Measurements from ENCODE around the gene NSUN3. TPM values are rescaled to one million over a fixed set of nuclear protein-coding genes. Genes with fewer than 3 reads are reported as not detected.

The NSUN3 gene
- total and polyA plus RNA-seq, 2 donors (not counting 3 experiments of a cell fraction or from before 2014, with no cell fraction given) = 3.4 to 10.7 TPM

- Histone ChIP-seq H3K4me3 (replicated peaks in 1 of 3; ENCODE audit: insufficient read depth in 1 of 3, low read depth in 1 of 3, low read length in 3 of 3) (no peak overlapping the region), H4K20me1 (replicated peaks; ENCODE audit: control insufficient read depth, extremely low read depth, insufficient read depth, low read length) (no peaks in the 10 kb centered on the region), H3K27ac (ENCODE audit: insufficient read depth, low read depth, low read length) (no peak overlapping the region), H3K9me3 (replicated peaks; ENCODE audit: control insufficient read depth, insufficient read depth, low read length) (no peaks in the 10 kb centered on the region), H2AFZ (ENCODE audit: low read depth, low read length) (no peak overlapping the region), H3K36me3 (ENCODE audit: control insufficient read depth in 2 of 2, extremely low read depth in 1 of 2, insufficient read depth in 2 of 2, low read length in 2 of 2) (peaks cover 0 to 6% of the 10 kb centered on the region in 2 experiments), H3K4me2 (ENCODE audit: insufficient read depth, low read length) (no peak overlapping the region), H3K9me1 (replicated peaks; ENCODE audit: control insufficient read depth, extremely low read depth, insufficient read depth, low read length) (no peaks in the 10 kb centered on the region), H3K9ac (replicated peaks; ENCODE audit: extremely low read depth, insufficient read depth, low read length) (no peak overlapping the region), H3K79me2 (ENCODE audit: control insufficient read depth, insufficient read depth, low read length) (no peaks in the 10 kb centered on the region), H3K27me3 (ENCODE audit: control insufficient read depth in 2 of 2, insufficient read depth in 2 of 2, low read length in 2 of 2) (no peaks in the 10 kb centered on the region), H3K4me1 (ENCODE audit: control insufficient read depth, extremely low read depth, insufficient read depth, low read length) (peaks cover 7% of the 10 kb centered on the region)
- FAIRE-seq = no peak
- BruUV-seq (replicated peaks) = no TSS peak
- TF ChIP-seq POLR2A (IDR thresholded peaks at IDR 0.05; ENCODE audit: low read depth, low read length) = no peak
- no peak for TF ChIP-seq POLR2AphosphoS5 (IDR thresholded peaks at IDR 0.05; ENCODE audit: insufficient read depth, low read depth, low read length)
- TF ChIP-seq, protein P1, sequence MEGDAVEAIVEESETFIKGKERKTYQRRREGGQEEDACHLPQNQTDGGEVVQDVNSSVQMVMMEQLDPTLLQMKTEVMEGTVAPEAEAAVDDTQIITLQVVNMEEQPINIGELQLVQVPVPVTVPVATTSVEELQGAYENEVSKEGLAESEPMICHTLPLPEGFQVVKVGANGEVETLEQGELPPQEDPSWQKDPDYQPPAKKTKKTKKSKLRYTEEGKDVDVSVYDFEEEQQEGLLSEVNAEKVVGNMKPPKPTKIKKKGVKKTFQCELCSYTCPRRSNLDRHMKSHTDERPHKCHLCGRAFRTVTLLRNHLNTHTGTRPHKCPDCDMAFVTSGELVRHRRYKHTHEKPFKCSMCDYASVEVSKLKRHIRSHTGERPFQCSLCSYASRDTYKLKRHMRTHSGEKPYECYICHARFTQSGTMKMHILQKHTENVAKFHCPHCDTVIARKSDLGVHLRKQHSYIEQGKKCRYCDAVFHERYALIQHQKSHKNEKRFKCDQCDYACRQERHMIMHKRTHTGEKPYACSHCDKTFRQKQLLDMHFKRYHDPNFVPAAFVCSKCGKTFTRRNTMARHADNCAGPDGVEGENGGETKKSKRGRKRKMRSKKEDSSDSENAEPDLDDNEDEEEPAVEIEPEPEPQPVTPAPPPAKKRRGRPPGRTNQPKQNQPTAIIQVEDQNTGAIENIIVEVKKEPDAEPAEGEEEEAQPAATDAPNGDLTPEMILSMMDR (IDR thresholded peaks at IDR 0.05; ENCODE audit: extremely low read depth in 1 of 2, insufficient read depth in 1 of 2, low read depth in 1 of 2, low read length in 2 of 2) = no peak
- TF ChIP-seq GATA2 (IDR thresholded peaks at IDR 0.05; ENCODE audit: insufficient read depth, insufficient read length, low read depth, low read length) = no peak
- no peak for TF ChIP-seq JUN (IDR thresholded peaks at IDR 0.05; ENCODE audit: borderline replicate concordance, insufficient read depth, insufficient read length, low read depth)
- TF ChIP-seq EZH2 (IDR thresholded peaks at IDR 0.05; ENCODE audit: borderline replicate concordance, low read depth, low read length, severe bottlenecking) = no peak
- TF ChIP-seq FOS (IDR thresholded peaks at IDR 0.05; ENCODE audit: borderline replicate concordance, insufficient read depth, low read length) = no peak
- TF ChIP-seq MYC (IDR thresholded peaks at IDR 0.05; ENCODE audit: low read depth, low read length) = no peak
- TF ChIP-seq, protein P2, sequence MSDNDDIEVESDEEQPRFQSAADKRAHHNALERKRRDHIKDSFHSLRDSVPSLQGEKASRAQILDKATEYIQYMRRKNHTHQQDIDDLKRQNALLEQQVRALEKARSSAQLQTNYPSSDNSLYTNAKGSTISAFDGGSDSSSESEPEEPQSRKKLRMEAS (IDR thresholded peaks at IDR 0.05; ENCODE audit: insufficient read depth, insufficient read length) = no peak
- intact Hi-C loops (cut with micrococcal nuclease) (no loop called here), dilution Hi-C loops (cut with MboI; ENCODE audit: extremely low pct_ligation_motif_present, low sequenced_read_pairs) (no loop called here)
- DNase-seq (ENCODE audit: low read depth, low spot score) = no peak
- ChIA-PET CTCF (no interaction called here), POLR2A (no interaction called here)
Observed at GRCh38 chr3:94095111-94095510, 32.2 kb downstream of the NSUN3 start.

Data from endothelial cell of umbilical vein (primary cell).